DND-41 (cell line): Measurements from ENCODE around the gene CENPX.

ENCODE experiments used
- ATAC-seq: fragments of 200-7000 bp; cut with Tn5 transposase; 3 replicates; pipeline ENCODE4 v1.9.1; 2021; ENCODE audit warnings: low read depth; ENCODE audit not compliant: insufficient read depth
- DNase-seq: peaks from one replicate; pipeline ENCODE4 v3.0.0-alpha.2; 2020
- H2AFZ ChIP-seq: 2 replicates; pipeline ENCODE4 v1.6.0; 2012; ENCODE audit warnings: low read depth, low read length
- H3K27ac ChIP-seq: 2 replicates; pipeline ENCODE4 v1.5.1; 2012; ENCODE audit warnings: low read length, inconsistent platforms
- H3K27me3 ChIP-seq: fragments of 200-600 bp; sonication (generic); 2 replicates; pipeline ENCODE4 v1.6.0; 2012; ENCODE audit warnings: low read length, mild to moderate bottlenecking, inconsistent platforms; ENCODE audit not compliant: insufficient read depth, poor library complexity
- H3K36me3 ChIP-seq: 2 replicates; pipeline ENCODE4 v1.5.1; 2012; ENCODE audit warnings: low read length, inconsistent platforms; ENCODE audit not compliant: insufficient read depth
- H3K4me1 ChIP-seq: 2 replicates; pipeline ENCODE4 v1.5.1; 2012; ENCODE audit warnings: mild to moderate bottlenecking, low read length; ENCODE audit not compliant: insufficient read depth
- H3K4me2 ChIP-seq: 2 replicates; pipeline ENCODE4 v1.6.0; 2012; ENCODE audit warnings: mild to moderate bottlenecking, moderate library complexity, low read length, inconsistent platforms; ENCODE audit not compliant: insufficient read depth
- H3K4me3 ChIP-seq, 2 experiments: fragments of 200-600 bp in 1 of 2; shearing (Covaris generic) in 1 of 2; 2 replicates each; pipeline ENCODE4 v1.5.1; 2012 to 2016; ENCODE audit warnings: inconsistent platforms in 2 of 2, low read length in 2 of 2, mild to moderate bottlenecking in 2 of 2, low read depth in 1 of 2, moderate library complexity in 1 of 2
- H3K79me2 ChIP-seq: 2 replicates; pipeline ENCODE4 v1.6.0; 2012; ENCODE audit warnings: low read length, inconsistent platforms; ENCODE audit not compliant: insufficient read depth
- H3K9ac ChIP-seq: 2 replicates; pipeline ENCODE4 v1.6.0; 2012; ENCODE audit warnings: low read depth, mild to moderate bottlenecking, inconsistent platforms, low read length, moderate library complexity
- H3K9me3 ChIP-seq: 2 replicates; pipeline ENCODE4 v1.5.1; 2012; ENCODE audit warnings: low read length, moderate library complexity, mild to moderate bottlenecking, inconsistent platforms; ENCODE audit not compliant: insufficient read depth, severe bottlenecking
- H4K20me1 ChIP-seq: 2 replicates; pipeline ENCODE4 v1.6.0; 2012; ENCODE audit warnings: low read length; ENCODE audit not compliant: insufficient read depth
- CTCF ChIP-seq: IDR thresholded peaks from 2 replicates; pipeline ENCODE4 v1.5.1; 2012; ENCODE audit warnings: borderline replicate concordance, low read length, moderate library complexity, mild to moderate bottlenecking; ENCODE audit not compliant: poor library complexity, severe bottlenecking; ENCODE audit errors: extremely low read depth
- EZH2 ChIP-seq: IDR thresholded peaks from 3 replicates; pipeline ENCODE4 v1.6.1; 2012; ENCODE audit warnings: borderline replicate concordance, low read depth, mild to moderate bottlenecking, moderate library complexity, low read length, inconsistent platforms; ENCODE audit not compliant: severe bottlenecking

The CENPX gene

GRCh38 chr17:82011617-82012187 is 11.0 kb downstream of the CENPX start:
- H4K20me1 ChIP-seq, result peaks cover 4% of the 10 kb centered on the region; the same call in 1 of the 2 replicates
- no peak for TF ChIP-seq CTCF
- no peak for TF ChIP-seq EZH2
- no peak overlapping the region for H2AFZ ChIP-seq
- H3K4me1 ChIP-seq, result no peaks in the 10 kb centered on the region
- H3K4me3 ChIP-seq, result no peak overlapping the region
- H3K9ac ChIP-seq, result no peak overlapping the region
- DNase-seq (no peak), ATAC-seq (no peak)
- no peaks in the 10 kb centered on the region for H3K79me2 ChIP-seq
- no peak overlapping the region for H3K27ac ChIP-seq
- no peaks in the 10 kb centered on the region for H3K27me3 ChIP-seq
- peaks cover 2% of the 10 kb centered on the region; the same call in 1 of the 2 replicates for H3K36me3 ChIP-seq
- no peak overlapping the region for H3K4me2 ChIP-seq
- no peaks in the 10 kb centered on the region for H3K9me3 ChIP-seq

DNA sequence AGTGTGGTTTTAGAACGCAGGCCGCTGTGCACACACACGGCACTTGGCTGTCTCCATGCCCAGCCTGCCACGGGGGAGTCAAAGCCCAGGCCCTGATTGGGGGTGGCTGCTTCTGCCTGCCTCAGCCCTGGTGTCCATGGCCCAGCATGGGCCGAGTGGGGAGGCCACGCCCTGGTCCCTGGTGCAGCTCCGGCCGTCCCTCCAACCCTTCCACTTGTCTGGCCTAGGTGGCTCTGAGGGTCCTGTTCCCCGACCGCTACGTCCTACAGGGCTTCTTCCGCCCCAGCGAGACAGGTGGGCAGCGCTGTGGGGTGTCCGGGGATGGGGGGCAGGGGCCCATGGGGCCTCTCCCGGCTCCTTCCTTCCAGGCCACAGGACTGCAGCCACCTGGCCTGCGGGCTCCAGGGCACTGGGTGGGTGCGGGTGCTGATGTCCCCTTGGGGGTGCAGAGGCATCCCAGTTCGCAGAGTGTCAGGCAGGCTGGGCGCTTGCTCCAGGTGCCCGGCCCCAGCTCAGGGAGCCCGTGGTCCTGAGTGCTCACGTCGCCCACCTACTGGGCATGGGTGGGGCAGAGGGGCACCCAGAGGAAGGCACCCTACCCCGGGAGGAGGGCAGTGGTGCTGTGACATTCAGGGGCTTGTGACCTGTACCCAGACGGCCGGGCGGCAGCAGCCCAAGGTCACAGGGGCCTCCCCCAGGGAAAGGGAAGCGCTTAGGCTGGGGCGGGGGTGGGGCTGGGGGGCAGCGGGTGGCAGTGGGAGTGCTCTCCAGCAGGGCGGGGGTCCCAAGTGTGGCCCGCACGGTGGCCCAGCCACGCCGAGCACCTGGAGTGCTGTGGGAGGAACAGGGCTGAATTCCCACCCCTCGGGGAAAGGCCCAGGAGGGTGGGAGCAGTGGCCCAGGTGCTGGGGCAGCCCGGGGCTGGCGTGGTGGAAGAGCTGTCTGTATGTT is 11.8 kb downstream of the CENPX start:
- Histone ChIP-seq H3K9me3 (no peaks in the 10 kb centered on the region), H3K4me1 (no peaks in the 10 kb centered on the region), H2AFZ (no peak overlapping the region), H3K27ac (no peak overlapping the region), H3K27me3 (no peaks in the 10 kb centered on the region), H4K20me1 (peaks cover 4% of the 10 kb centered on the region; the same call in 1 of the 2 replicates), H3K9ac (no peak overlapping the region), H3K79me2 (no peaks in the 10 kb centered on the region), H3K36me3 (no peaks in the 10 kb centered on the region), H3K4me3 (no peak overlapping the region), H3K4me2 (no peak overlapping the region)
- no peak for TF ChIP-seq EZH2
- TF ChIP-seq CTCF, result no peak
- ATAC-seq, result no peak
- DNase-seq, result no peak

GRCh38 chr17:82009413-82009812 is 13.3 kb downstream of the CENPX start:
- no peak overlapping the region for H3K4me3 ChIP-seq
- H3K4me1 ChIP-seq, result no peaks in the 10 kb centered on the region
- no peaks in the 10 kb centered on the region for H3K79me2 ChIP-seq
- no peak overlapping the region for H2AFZ ChIP-seq
- H3K4me2 ChIP-seq, result no peak overlapping the region
- no peaks in the 10 kb centered on the region for H3K9me3 ChIP-seq
- no peak overlapping the region for H3K27ac ChIP-seq
- 0 out of 2 replicates have a peak, but pooled peaks cover 4% of the 10 kb centered on the region for H4K20me1 ChIP-seq
- DNase-seq (no peak), ATAC-seq (no peak)
- H3K9ac ChIP-seq, result no peak overlapping the region
- no peaks in the 10 kb centered on the region for H3K36me3 ChIP-seq
- no peaks in the 10 kb centered on the region for H3K27me3 ChIP-seq
- TF ChIP-seq CTCF, result no peak
- no peak for TF ChIP-seq EZH2
